ENCODE data around the gene C9orf78. TPM values are rescaled to one million over a fixed set of nuclear protein-coding genes. Genes with fewer than 3 reads are reported as not detected.

C9orf78 gene
- total and polyA plus RNA-seq, 2 donors (not counting 1 experiment from before 2014, with no cell fraction given) = 39.8 to 88.6 TPM

DNA sequence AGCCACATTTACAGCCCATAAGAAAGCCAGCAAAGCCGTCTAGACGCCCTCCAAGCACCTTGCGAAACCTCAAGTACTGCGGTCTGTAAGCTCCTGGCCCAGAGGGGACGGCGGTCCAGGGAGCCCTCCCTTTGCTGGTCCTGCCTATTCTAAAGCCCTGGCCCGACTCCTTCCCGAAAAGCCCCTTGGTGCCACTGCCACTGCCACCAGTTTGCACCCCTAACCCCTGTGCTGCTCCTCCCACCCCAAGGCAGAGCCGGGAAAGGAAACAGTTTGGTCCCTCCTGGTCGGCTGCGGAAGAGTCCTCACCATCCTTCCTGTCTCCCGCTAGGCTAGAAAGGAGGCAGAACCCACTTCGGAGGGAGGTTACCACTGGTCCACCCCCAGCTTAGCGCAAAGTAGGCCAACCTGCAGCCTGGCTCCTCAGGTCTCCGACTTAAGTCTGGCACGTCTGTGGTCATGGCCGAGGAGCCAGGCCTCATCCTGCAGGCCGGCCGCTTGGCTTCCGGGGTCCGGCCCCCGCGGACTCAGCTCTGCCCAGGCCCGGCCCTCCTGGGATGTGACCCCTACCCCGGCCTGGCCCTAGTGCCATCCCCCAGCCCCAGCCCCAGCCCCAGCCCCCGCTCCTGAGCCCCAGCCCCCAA, 12.1 kb downstream of the C9orf78 start:
- DNase-seq (ENCODE audit: low read depth in 2 of 2) = peak; percentile 42 to 52
- Histone ChIP-seq H3K9me3 (ENCODE audit: control insufficient read depth, insufficient read depth, low read depth, low read length) (no peaks in the 10 kb centered on the region), H3K4me2 (ENCODE audit: extremely low read depth, insufficient read depth, low read length) (peak overlapping the region; percentile 89), H3K27me3 (ENCODE audit: control insufficient read depth, insufficient read depth, low read length) (no peaks in the 10 kb centered on the region), H3K79me2 (ENCODE audit: control insufficient read depth, insufficient read depth, low read length) (peaks cover 11% of the 10 kb centered on the region), H4K20me1 (ENCODE audit: control insufficient read depth, extremely low read depth, insufficient read depth, low read length) (no peaks in the 10 kb centered on the region), H3K27ac (ENCODE audit: insufficient read depth, low read length) (peak overlapping the region; percentile 59), H2AFZ (ENCODE audit: low read length) (peak overlapping the region; percentile 79), H3K4me1 (ENCODE audit: control insufficient read depth, extremely low read depth, insufficient read depth, low read length) (peaks cover 2% of the 10 kb centered on the region), H3K4me3 (replicated peaks in 1 of 4; ENCODE audit: control extremely low read depth in 1 of 4, insufficient read depth in 1 of 4, low read depth in 3 of 4, low read length in 4 of 4) (peak overlapping the region; percentile 70 to 88 (median 76)), H3K36me3 (ENCODE audit: control insufficient read depth, insufficient read depth, low read length) (peaks cover 7% of the 10 kb centered on the region), H3K9ac (ENCODE audit: insufficient read depth, low read length) (peak overlapping the region; percentile 73)
- TF ChIP-seq, protein P1, sequence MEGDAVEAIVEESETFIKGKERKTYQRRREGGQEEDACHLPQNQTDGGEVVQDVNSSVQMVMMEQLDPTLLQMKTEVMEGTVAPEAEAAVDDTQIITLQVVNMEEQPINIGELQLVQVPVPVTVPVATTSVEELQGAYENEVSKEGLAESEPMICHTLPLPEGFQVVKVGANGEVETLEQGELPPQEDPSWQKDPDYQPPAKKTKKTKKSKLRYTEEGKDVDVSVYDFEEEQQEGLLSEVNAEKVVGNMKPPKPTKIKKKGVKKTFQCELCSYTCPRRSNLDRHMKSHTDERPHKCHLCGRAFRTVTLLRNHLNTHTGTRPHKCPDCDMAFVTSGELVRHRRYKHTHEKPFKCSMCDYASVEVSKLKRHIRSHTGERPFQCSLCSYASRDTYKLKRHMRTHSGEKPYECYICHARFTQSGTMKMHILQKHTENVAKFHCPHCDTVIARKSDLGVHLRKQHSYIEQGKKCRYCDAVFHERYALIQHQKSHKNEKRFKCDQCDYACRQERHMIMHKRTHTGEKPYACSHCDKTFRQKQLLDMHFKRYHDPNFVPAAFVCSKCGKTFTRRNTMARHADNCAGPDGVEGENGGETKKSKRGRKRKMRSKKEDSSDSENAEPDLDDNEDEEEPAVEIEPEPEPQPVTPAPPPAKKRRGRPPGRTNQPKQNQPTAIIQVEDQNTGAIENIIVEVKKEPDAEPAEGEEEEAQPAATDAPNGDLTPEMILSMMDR (conservative IDR thresholded peaks at IDR 0.05 in 1 of 2, IDR thresholded peaks at IDR 0.05 in 1 of 2; ENCODE audit: low read depth in 1 of 2, low read length in 2 of 2) = no peak
- TF ChIP-seq EZH2 (IDR thresholded peaks at IDR 0.05; ENCODE audit: low read length, missing control alignments) = no peak

DNA sequence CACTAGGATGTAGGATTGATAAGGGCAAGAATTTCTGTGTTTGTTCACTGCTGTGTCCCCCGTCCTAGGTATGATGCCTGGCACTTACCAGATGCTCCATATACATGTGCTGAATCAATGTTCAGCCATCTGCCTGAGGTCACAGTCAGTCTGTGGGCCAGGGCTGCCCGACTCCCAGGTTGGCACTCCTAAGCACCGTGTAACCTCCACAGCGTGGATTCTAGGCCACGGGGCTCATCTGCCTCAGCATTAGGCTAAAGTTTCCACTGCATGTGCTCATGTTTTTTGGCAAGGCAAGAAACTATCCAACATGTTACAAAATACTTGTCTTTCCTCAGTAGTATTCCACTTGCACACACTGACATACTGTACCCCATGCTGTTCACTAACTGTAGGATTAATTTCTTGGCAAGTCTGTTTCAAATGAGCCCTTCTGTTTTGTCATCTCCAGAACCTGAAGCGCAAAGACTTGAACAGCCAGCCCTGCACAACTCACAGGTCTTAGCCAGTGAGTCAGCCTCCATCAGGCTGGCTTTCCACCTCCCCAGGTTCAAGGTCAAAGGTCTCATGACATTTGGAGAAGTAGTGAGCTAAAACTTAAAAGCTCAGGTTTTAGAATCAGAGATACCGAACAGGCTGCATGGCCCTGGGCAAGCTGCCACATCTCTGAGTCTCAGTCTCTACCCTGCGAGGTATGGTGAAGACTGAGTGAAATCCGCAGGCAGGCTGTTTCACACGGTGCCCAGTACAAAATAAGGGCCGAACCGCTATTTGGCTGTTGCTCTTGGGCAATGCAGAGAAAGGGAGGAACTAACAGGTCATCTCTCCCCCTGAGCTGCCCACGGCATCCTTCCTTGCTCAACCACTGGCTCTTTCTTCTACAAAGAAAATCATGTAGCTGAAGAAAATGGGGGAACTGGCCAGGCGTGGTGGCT, 18.3 kb downstream of the C9orf78 start:
- Histone ChIP-seq H3K9ac (ENCODE audit: insufficient read depth, low read length) (no peak overlapping the region), H3K79me2 (ENCODE audit: control insufficient read depth, insufficient read depth, low read length) (peaks cover under 1% of the 10 kb centered on the region), H3K36me3 (ENCODE audit: control insufficient read depth, insufficient read depth, low read length) (peaks cover 22% of the 10 kb centered on the region)

DNA sequence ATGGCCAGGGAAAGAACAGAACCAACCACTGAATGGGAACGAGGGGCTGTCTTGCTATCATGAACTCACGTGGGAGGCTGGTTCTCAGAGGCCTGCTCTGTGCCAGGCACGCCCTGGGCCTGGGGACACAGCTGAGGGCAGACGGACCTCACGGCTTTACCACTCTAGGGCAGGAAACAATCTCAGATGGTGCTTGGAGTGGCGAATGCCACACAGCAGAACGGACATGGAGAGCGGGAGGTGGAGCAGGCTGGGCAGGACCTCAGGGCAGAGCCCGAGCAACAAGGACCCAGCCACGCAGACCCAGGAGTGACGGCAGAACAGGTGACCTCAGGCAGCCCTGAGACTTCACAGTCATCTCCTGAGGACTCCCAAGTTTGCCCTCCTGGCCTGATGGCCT, 19.8 kb downstream of the C9orf78 start:
- Histone ChIP-seq H3K9ac (ENCODE audit: insufficient read depth, low read length) (no peak overlapping the region), H2AFZ (ENCODE audit: low read length) (no peak overlapping the region), H3K79me2 (ENCODE audit: control insufficient read depth, insufficient read depth, low read length) (no peaks in the 10 kb centered on the region), H3K27ac (ENCODE audit: insufficient read depth, low read length) (no peak overlapping the region), H3K9me3 (ENCODE audit: control insufficient read depth, insufficient read depth, low read depth, low read length) (no peaks in the 10 kb centered on the region), H3K4me1 (ENCODE audit: control insufficient read depth, extremely low read depth, insufficient read depth, low read length) (no peaks in the 10 kb centered on the region), H3K4me3 (replicated peaks in 1 of 4; ENCODE audit: control extremely low read depth in 1 of 4, insufficient read depth in 1 of 4, low read depth in 3 of 4, low read length in 4 of 4) (no peak overlapping the region), H3K27me3 (ENCODE audit: control insufficient read depth, insufficient read depth, low read length) (no peaks in the 10 kb centered on the region), H3K36me3 (ENCODE audit: control insufficient read depth, insufficient read depth, low read length) (peaks cover 21% of the 10 kb centered on the region), H4K20me1 (ENCODE audit: control insufficient read depth, extremely low read depth, insufficient read depth, low read length) (no peaks in the 10 kb centered on the region), H3K4me2 (ENCODE audit: extremely low read depth, insufficient read depth, low read length) (no peak overlapping the region)
- TF ChIP-seq EZH2 (IDR thresholded peaks at IDR 0.05; ENCODE audit: low read length, missing control alignments) = no peak
- TF ChIP-seq, protein P1 (conservative IDR thresholded peaks at IDR 0.05 in 1 of 2, IDR thresholded peaks at IDR 0.05 in 1 of 2; ENCODE audit: low read depth in 1 of 2, low read length in 2 of 2) = no peak
- DNase-seq (ENCODE audit: low read depth in 2 of 2) = no peak

More for the DNA sequence above, 18.3 kb downstream of the C9orf78 start:
- Histone ChIP-seq H2AFZ (ENCODE audit: low read length) (no peak overlapping the region), H3K4me2 (ENCODE audit: extremely low read depth, insufficient read depth, low read length) (no peak overlapping the region), H4K20me1 (ENCODE audit: control insufficient read depth, extremely low read depth, insufficient read depth, low read length) (no peaks in the 10 kb centered on the region), H3K9me3 (ENCODE audit: control insufficient read depth, insufficient read depth, low read depth, low read length) (no peaks in the 10 kb centered on the region), H3K4me1 (ENCODE audit: control insufficient read depth, extremely low read depth, insufficient read depth, low read length) (no peaks in the 10 kb centered on the region), H3K4me3 (replicated peaks in 1 of 4; ENCODE audit: control extremely low read depth in 1 of 4, insufficient read depth in 1 of 4, low read depth in 3 of 4, low read length in 4 of 4) (no peak overlapping the region), H3K27me3 (ENCODE audit: control insufficient read depth, insufficient read depth, low read length) (no peaks in the 10 kb centered on the region), H3K27ac (ENCODE audit: insufficient read depth, low read length) (no peak overlapping the region)
- TF ChIP-seq, protein P1 (conservative IDR thresholded peaks at IDR 0.05 in 1 of 2, IDR thresholded peaks at IDR 0.05 in 1 of 2; ENCODE audit: low read depth in 1 of 2, low read length in 2 of 2) = no peak
- no peak for TF ChIP-seq EZH2 (IDR thresholded peaks at IDR 0.05; ENCODE audit: low read length, missing control alignments)
- DNase-seq (ENCODE audit: low read depth in 2 of 2) = no peak

Measured in fibroblast of lung (primary cell).